K562 (cell line): ENCODE measurements around the gene CHGA. TPM values are rescaled to one million over a fixed set of nuclear protein-coding genes. Genes with fewer than 3 reads are reported as not detected.

Experiments used
- ATAC-seq: fragments of 200-7000 bp; cut with Tn5 transposase; 3 replicates; pipeline ENCODE4 v1.9.1; 2020; ENCODE audit warnings: moderate library complexity
- BruUV-seq: library from RNA; stranded (reverse); fragments of 400-500 nt; replicated peaks from 2 replicates; lab custom pipeline; 2021; lab: Mats Ljungman, UMichigan
- CTCF ChIA-PET: fragments of 300-600 bp; formaldehyde crosslinking; extraction: SDS; loops from one replicate; lab custom pipeline; 2021; ENCODE audit warnings: low intra/inter-chr PET ratio; lab: Yijun Ruan, JAX
- POLR2A ChIA-PET: fragments of 300-600, 350-650 bp; sonication (Branson Sonifier 250); formaldehyde crosslinking; extraction: SDS; loops from one replicate; lab custom pipeline; 2021; ENCODE audit warnings: antibody characterized with exemption, inconsistent platforms; lab: Yijun Ruan, JAX
- DNase-seq, 4 experiments: peaks; one replicate each; pipeline versions ENCODE4 v3.0.0 to v3.0.0-alpha.2; 2011 to 2018; ENCODE audit warnings: low spot score in 3 of 4, mixed read lengths in 3 of 4; ENCODE audit errors: extremely low read depth in 1 of 4
- FAIRE-seq: peaks from 2 replicates; lab custom pipeline; 2011; peaks lifted over from hg19 to GRCh38; lab: Jason Lieb, UNC
- H2AFZ ChIP-seq: 2 replicates; pipeline ENCODE4 v1.6.0; 2011; ENCODE audit warnings: low read depth, low read length, control low read depth, inconsistent platforms
- H3K27ac ChIP-seq: fragments of 200-600 bp; 3 replicates; pipeline ENCODE4 v1.8.0; 2011; ENCODE audit warnings: low read depth, mild to moderate bottlenecking, control low read depth, inconsistent platforms, low read length, moderate library complexity, mixed read lengths; ENCODE audit errors: extremely low read depth
- H3K27me3 ChIP-seq, 2 experiments: fragments of 300-600 bp in 1 of 2; 2 replicates in 1 of 2; 3 replicates in 1 of 2; pipeline versions ENCODE4 v1.6.0 to v1.8.0; 2011; ENCODE audit warnings: inconsistent platforms in 2 of 2, low read length in 2 of 2, mild to moderate bottlenecking in 1 of 2, mixed read lengths in 1 of 2, moderate library complexity in 1 of 2; ENCODE audit not compliant: control insufficient read depth in 2 of 2, insufficient read depth in 2 of 2
- H3K36me3 ChIP-seq: fragments of 300-600 bp; 3 replicates; pipeline ENCODE4 v1.8.0; 2011; ENCODE audit warnings: mild to moderate bottlenecking, low read length, inconsistent platforms; ENCODE audit not compliant: control insufficient read depth, insufficient read depth
- H3K4me1 ChIP-seq, 2 experiments: fragments of 200-600 bp in 1 of 2; replicated peaks in 1 of 2; 2 replicates in 1 of 2; 3 replicates in 1 of 2; pipeline versions ENCODE4 v1.5.1 to v1.8.0; 2011; ENCODE audit warnings: inconsistent platforms in 2 of 2, low read length in 2 of 2, mild to moderate bottlenecking in 1 of 2, mixed read lengths in 1 of 2, moderate library complexity in 1 of 2; ENCODE audit not compliant: control insufficient read depth in 2 of 2, insufficient read depth in 2 of 2
- H3K4me2 ChIP-seq: 2 replicates; pipeline ENCODE4 v1.6.1; 2011; ENCODE audit warnings: low read length, control low read depth, inconsistent platforms, mixed read lengths; ENCODE audit not compliant: insufficient read depth
- H3K4me3 ChIP-seq: fragments of 200-600 bp; sonication (generic), shearing (Covaris generic); 2 replicates; pipeline ENCODE4 v1.5.1; 2016; ENCODE audit warnings: control low read depth, inconsistent platforms
- H3K79me2 ChIP-seq: fragments of 200-600 bp; 3 replicates; pipeline ENCODE4 v1.8.0; 2011; ENCODE audit warnings: low read length, inconsistent platforms; ENCODE audit not compliant: control insufficient read depth, insufficient read depth
- H3K9ac ChIP-seq, 2 experiments: 2 replicates each; pipeline versions ENCODE4 v1.6.0 to v1.6.1; 2011; ENCODE audit warnings: low read depth in 2 of 2, low read length in 2 of 2, control low read depth in 1 of 2, inconsistent platforms in 1 of 2, mild to moderate bottlenecking in 1 of 2, mixed read lengths in 1 of 2; ENCODE audit not compliant: insufficient read depth in 1 of 2
- H3K9me1 ChIP-seq: one replicate; pipeline ENCODE4 v1.6.0; 2011; ENCODE audit warnings: inconsistent platforms, mild to moderate bottlenecking, low read length, moderate library complexity; ENCODE audit not compliant: control insufficient read depth, insufficient read depth
- H3K9me3 ChIP-seq: replicated peaks from 2 replicates; pipeline ENCODE4 v1.5.1; 2011; ENCODE audit warnings: low read depth, low read length, inconsistent platforms; ENCODE audit not compliant: control insufficient read depth, insufficient read depth
- H4K20me1 ChIP-seq: replicated peaks from 2 replicates; pipeline ENCODE4 v1.6.1; 2011; ENCODE audit warnings: low read length, inconsistent platforms, mixed read lengths; ENCODE audit not compliant: control insufficient read depth, insufficient read depth
- GABPB1 ChIP-seq: sonication (generic); formaldehyde crosslinking; IDR thresholded peaks from 2 replicates; pipeline ENCODE4 v1.8.0; 2022; ENCODE audit warnings: mild to moderate bottlenecking, missing genetic modification reagents
- KDM4B ChIP-seq, 2 experiments: fragments of 450-650 bp in 1 of 2; sonication (generic) in 1 of 2; IDR thresholded peaks; 2 replicates each; pipeline ENCODE4 v1.6.1; 2016 to 2017; ENCODE audit warnings: borderline replicate concordance in 2 of 2, antibody characterized with exemption in 1 of 2, low read depth in 1 of 2, mild to moderate bottlenecking in 1 of 2
- NR3C1 ChIP-seq: sonication (generic); formaldehyde crosslinking; IDR thresholded peaks from 2 replicates; pipeline ENCODE4 v1.8.1; 2022; ENCODE audit warnings: missing genetic modification reagents
- PCBP1 ChIP-seq: fragments of 200-400 bp; formaldehyde crosslinking; IDR thresholded peaks from 2 replicates; pipeline ENCODE4 v1.6.1; 2018; ENCODE audit warnings: mild to moderate bottlenecking, low read depth, low read length; ENCODE audit not compliant: poor library complexity, severe bottlenecking
- POLR2H ChIP-seq: IDR thresholded peaks from 2 replicates; pipeline ENCODE4 v1.6.1; 2016; ENCODE audit warnings: missing genetic modification characterization, low read depth, mild to moderate bottlenecking, control low read depth, missing compliant biosample characterization, moderate library complexity
- POU5F1 ChIP-seq: fragments of 150-350 bp; IDR thresholded peaks from 2 replicates; pipeline ENCODE4 v1.6.1; 2014; ENCODE audit warnings: borderline replicate concordance, low read length, low read depth, mild to moderate bottlenecking; ENCODE audit not compliant: partially characterized antibody
- RBM14 ChIP-seq: fragments of 200-400 bp; formaldehyde crosslinking; IDR thresholded peaks from 2 replicates; pipeline ENCODE4 v1.6.1; 2018; ENCODE audit warnings: low read depth, mild to moderate bottlenecking, low read length, moderate library complexity, borderline replicate concordance; ENCODE audit not compliant: insufficient read depth
- ZEB2 ChIP-seq: fragments of 450-650 bp; IDR thresholded peaks from 2 replicates; pipeline ENCODE4 v1.6.1; 2016
- ZNF184 ChIP-seq: sonication (generic); formaldehyde crosslinking; IDR thresholded peaks from 2 replicates; pipeline ENCODE4 v1.5.0; 2020; ENCODE audit warnings: missing genetic modification reagents
- WGBS: fragments of 100-300 bp; shearing (Covaris generic); methylation state at CpG from one replicate; pipeline ENCODE4 v1.1.6; 2016; ENCODE audit warnings: low coverage, mixed read lengths; ENCODE audit not compliant: insufficient coverage; ENCODE audit errors: missing lambda C conversion rate; 5-methylcytosine and 5-hydroxymethylcytosine counted together
- in situ Hi-C: fragments of 300-500 bp; cut with MboI; formaldehyde crosslinking; loops from 4 replicates; pipeline ENCODE4 v1.15.0; 2018; ENCODE audit warnings: inconsistent platforms, mixed read lengths
- intact Hi-C: fragments of 100-400 bp; cut with micrococcal nuclease; formaldehyde crosslinking; loops from 2 replicates; pipeline ENCODE4 v1.14.2; 2022
- polyA plus RNA-seq, 8 experiments: library from polyadenylated mRNA; depleted of rRNA in 4 of 8; stranded (reverse) in 5 of 8; unstranded in 3 of 8; fragments of >200 nt; fragmentation: Nextera tagmentation in 2 of 8; fragmentation: Illumina TruSeq in 1 of 8; extraction: Ambion mirVana in 2 of 8; extraction: Trizol in 1 of 8; gene quantifications; 2 replicates each; pipeline versions ENCODE4 v1.2.1 to v1.2.3, GENCODE V29; 2011 to 2014; ENCODE audit warnings: inconsistent platforms in 1 of 8, missing spikeins in 1 of 8
- total RNA-seq, 7 experiments: library from RNA; depleted of rRNA in 6 of 7; stranded (reverse); fragments of >200 nt in 6 of 7; fragmentation: Illumina TruSeq in 2 of 7; extraction: Trizol in 2 of 7; gene quantifications; 2 replicates each; pipeline versions ENCODE4 v1.2.1 to v1.2.3, GENCODE V29; 2011 to 2021; ENCODE audit warnings: low replicate concordance in 1 of 7
- TF ChIP-seq, protein P1 (sequence below): sonication (generic); formaldehyde crosslinking; IDR thresholded peaks from 2 replicates; pipeline ENCODE4 v1.9.0; 2022; ENCODE audit warnings: mild to moderate bottlenecking, missing genetic modification reagents
- TF ChIP-seq, protein P2 (sequence below): IDR thresholded peaks from 2 replicates; pipeline ENCODE4 v1.6.1; 2011; ENCODE audit not compliant: insufficient read length; ENCODE audit errors: extremely low read depth
- TF ChIP-seq, protein P3 (sequence below): IDR thresholded peaks from 2 replicates; pipeline ENCODE4 v1.6.1; 2012; ENCODE audit warnings: low read depth, low read length, improper control_type of control experiment, borderline replicate concordance

The CHGA gene
- total and polyA plus RNA-seq, 9 of the 15 experiments (the other 6 are each of a cell fraction or from before 2014, with no cell fraction given) = not detected

DNA sequence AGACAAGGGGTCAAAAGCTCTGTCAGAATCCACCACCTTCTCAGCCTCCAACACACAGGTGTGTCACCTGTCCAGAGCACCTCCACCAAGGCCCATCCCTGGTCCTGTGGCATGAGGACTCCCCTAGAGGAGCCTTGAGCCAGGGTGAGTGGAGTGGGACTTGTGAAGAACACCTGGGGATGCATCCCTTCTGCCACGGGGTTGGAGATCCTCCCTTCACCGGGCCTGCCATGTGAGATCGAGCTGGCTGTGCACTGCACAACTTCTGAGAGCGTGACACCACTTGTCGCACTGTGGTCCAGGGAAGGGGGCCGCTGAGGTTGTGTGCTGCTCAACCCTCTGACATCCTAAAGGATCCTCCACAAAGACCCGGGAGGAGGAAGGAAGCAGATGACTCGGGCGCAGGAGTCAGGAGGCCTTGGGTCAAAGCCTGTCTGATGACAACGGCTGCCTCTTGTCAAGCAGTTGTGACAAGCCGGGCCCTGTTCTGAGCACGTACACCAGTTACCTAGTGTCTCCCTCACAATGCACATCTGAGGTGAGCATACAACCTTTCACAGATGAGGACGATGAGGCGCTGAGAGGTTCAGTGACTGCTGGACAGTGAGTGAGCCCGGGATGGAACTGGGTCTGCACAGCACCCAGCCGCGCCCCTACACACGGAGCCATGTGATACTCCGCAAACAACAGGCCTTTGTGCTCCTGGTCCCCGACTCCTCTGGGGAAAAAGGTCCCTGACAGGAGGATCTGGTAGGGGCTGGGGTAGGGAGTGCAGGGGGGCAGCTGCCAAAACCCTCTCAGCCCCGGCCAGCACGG is 35.6 kb downstream of the CHGA start:
- BruUV-seq = no TSS peak
- intact Hi-C loops (no loop called here), in situ Hi-C loops (loop anchor here (10.0 kb wide), 1 partner anchor 186 kb away; no protein-coding TSS in a partner anchor)
- Histone ChIP-seq H3K9me3 (no peaks in the 10 kb centered on the region), H4K20me1 (no peaks in the 10 kb centered on the region), H3K9me1 (no peaks in the 10 kb centered on the region), H3K79me2 (no peaks in the 10 kb centered on the region), H3K36me3 (peaks cover 12% of the 10 kb centered on the region; the same call in 1 of the 3 replicates), H3K4me2 (no peak overlapping the region), H3K9ac (no peak overlapping the region; a peak in 1 of 4 replicates), H3K4me1 (no peaks in the 10 kb centered on the region; a peak in 1 of 5 replicates), H3K27me3 (no peaks in the 10 kb centered on the region), H2AFZ (no peak overlapping the region), H3K4me3 (no peak overlapping the region), H3K27ac (no peak overlapping the region)
- DNase-seq = no peak
- POLR2A ChIA-PET = interaction anchor here (0.6 kb wide), 1 partner anchor 106 kb away, joined by 3 read pairs; no protein-coding TSS in a partner anchor
- TF ChIP-seq, protein P1, sequence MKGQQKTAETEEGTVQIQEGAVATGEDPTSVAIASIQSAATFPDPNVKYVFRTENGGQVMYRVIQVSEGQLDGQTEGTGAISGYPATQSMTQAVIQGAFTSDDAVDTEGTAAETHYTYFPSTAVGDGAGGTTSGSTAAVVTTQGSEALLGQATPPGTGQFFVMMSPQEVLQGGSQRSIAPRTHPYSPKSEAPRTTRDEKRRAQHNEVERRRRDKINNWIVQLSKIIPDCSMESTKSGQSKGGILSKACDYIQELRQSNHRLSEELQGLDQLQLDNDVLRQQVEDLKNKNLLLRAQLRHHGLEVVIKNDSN (CRISPR knock-in tag) = no peak
- TF ChIP-seq, protein P2, sequence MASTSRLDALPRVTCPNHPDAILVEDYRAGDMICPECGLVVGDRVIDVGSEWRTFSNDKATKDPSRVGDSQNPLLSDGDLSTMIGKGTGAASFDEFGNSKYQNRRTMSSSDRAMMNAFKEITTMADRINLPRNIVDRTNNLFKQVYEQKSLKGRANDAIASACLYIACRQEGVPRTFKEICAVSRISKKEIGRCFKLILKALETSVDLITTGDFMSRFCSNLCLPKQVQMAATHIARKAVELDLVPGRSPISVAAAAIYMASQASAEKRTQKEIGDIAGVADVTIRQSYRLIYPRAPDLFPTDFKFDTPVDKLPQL = no peak
- TF ChIP-seq RBM14 = no peak
- TF ChIP-seq NR3C1 (CRISPR knock-in tag) = no peak
- TF ChIP-seq POU5F1 = no peak
- TF ChIP-seq GABPB1 = no peak
- no peak for TF ChIP-seq ZEB2
- TF ChIP-seq ZNF184 = no peak
- TF ChIP-seq, protein P3, sequence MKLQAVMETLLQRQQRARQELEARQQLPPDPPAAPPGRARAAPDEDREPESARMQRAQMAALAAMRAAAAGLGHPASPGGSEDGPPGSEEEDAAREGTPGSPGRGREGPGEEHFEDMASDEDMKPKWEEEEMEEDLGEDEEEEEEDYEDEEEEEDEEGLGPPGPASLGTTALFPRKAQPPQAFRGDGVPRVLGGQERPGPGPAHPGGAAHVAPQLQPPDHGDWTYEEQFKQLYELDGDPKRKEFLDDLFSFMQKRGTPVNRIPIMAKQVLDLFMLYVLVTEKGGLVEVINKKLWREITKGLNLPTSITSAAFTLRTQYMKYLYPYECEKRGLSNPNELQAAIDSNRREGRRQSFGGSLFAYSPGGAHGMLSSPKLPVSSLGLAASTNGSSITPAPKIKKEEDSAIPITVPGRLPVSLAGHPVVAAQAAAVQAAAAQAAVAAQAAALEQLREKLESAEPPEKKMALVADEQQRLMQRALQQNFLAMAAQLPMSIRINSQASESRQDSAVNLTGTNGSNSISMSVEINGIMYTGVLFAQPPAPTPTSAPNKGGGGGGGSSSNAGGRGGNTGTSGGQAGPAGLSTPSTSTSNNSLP = no peak
- TF ChIP-seq POLR2H (tag) = no peak
- no peak for TF ChIP-seq PCBP1
- no peak for TF ChIP-seq KDM4B (IDR thresholded peaks at IDR 0.05; ENCODE audit: borderline replicate concordance in 2 of 2, low read depth in 1 of 2)
- no peak for FAIRE-seq
- CTCF ChIA-PET = no interaction called here
- WGBS = 89% methylated on average over 10 of the region's 22 CpGs
- ATAC-seq = no peak
